HG02588 (cell line): ENCODE measurements around the gene ZIC5.

Source experiments
- ATAC-seq: cut with Tn5 transposase; IDR thresholded peaks from one replicate; pipeline ENCODE4 v1.9.1; 2021; ENCODE audit warnings: mild to moderate bottlenecking, moderate library complexity; ENCODE audit not compliant: unreplicated experiment

The ZIC5 gene

GRCh38 chr13:99976575-99976974 lies 5.0 kb upstream of the ZIC5 start:
- no peak for ATAC-seq

GRCh38 chr13:99975626-99976025 lies 4.1 kb upstream of the ZIC5 start:
- no peak for ATAC-seq

GRCh38 chr13:99974939-99975561 lies 3.5 kb upstream of the ZIC5 start:
- no peak for ATAC-seq

GRCh38 chr13:99974296-99974938 lies 2.9 kb upstream of the ZIC5 start:
- no peak for ATAC-seq

GRCh38 chr13:99973808-99974185 lies 2.2 kb upstream of the ZIC5 start:
- no peak for ATAC-seq

GRCh38 chr13:99973163-99973807 lies 1.7 kb upstream of the ZIC5 start:
- no peak for ATAC-seq

- no peak for ATAC-seq
Measured at GRCh38 chr13:99972190-99972731, 694 bp upstream of the ZIC5 start.

GRCh38 chr13:99970651-99971575 lies 654 bp downstream of the ZIC5 start:
- no peak for ATAC-seq

GRCh38 chr13:99969919-99970650 lies 1.5 kb downstream of the ZIC5 start:
- no peak for ATAC-seq

GRCh38 chr13:99969453-99969918 lies 2.1 kb downstream of the ZIC5 start:
- no peak for ATAC-seq

GRCh38 chr13:99968521-99969452 lies 2.8 kb downstream of the ZIC5 start:
- no peak for ATAC-seq

- no peak for ATAC-seq
Measured at GRCh38 chr13:99967869-99968520, 3.6 kb downstream of the ZIC5 start.

- ATAC-seq: no peak
Measured at GRCh38 chr13:99967498-99967868, 4.1 kb downstream of the ZIC5 start.

GRCh38 chr13:99966064-99966805 lies 5.3 kb downstream of the ZIC5 start:
- no peak for ATAC-seq

- ATAC-seq: no peak
Measured at GRCh38 chr13:99965329-99966000, 6.1 kb downstream of the ZIC5 start.

- ATAC-seq: no peak
Measured at GRCh38 chr13:99963816-99964339, 7.7 kb downstream of the ZIC5 start.

- no peak for ATAC-seq
Measured at GRCh38 chr13:99962242-99962641, 9.3 kb downstream of the ZIC5 start.
